Suppressor macrophage treated with lipopolysaccharide for 4 hours (primary cell): ENCODE data around the gene RASEF.

Experiments
- DNase-seq: peaks from one replicate; pipeline ENCODE4 v3.0.0-alpha.2; 2020

Gene RASEF

GRCh38 chr9:83012168-83012921, 50.6 kb downstream of the RASEF start:
- no peak for DNase-seq

- no peak for DNase-seq
Observed at GRCh38 chr9:83011611-83012010, 51.3 kb downstream of the RASEF start.

- no peak for DNase-seq
Observed at GRCh38 chr9:83007521-83008300, 55.2 kb downstream of the RASEF start.

DNA sequence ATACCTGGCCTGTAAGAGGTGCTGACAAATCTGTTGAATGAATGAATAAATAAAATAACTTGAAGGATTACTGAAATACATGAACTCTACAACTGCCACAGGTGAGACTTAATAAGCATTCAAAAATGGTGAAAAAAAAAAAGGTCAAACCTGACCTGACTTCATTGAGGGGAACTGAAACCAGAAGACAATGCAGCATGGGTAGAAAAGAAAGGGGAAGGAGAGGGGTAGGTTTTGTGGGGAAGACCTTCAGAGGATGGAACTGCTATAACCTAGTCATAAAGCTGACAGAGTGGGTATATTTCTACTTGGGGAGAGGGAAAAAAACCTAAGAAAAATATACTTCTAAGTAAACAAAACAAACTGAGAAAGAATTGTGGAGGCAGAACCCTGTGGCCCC, 56.6 kb downstream of the RASEF start:
- DNase-seq = no peak

GRCh38 chr9:83005963-83006362, 57.0 kb downstream of the RASEF start:
- no peak for DNase-seq

GRCh38 chr9:83005361-83005760, 57.6 kb downstream of the RASEF start:
- DNase-seq = no peak

DNA sequence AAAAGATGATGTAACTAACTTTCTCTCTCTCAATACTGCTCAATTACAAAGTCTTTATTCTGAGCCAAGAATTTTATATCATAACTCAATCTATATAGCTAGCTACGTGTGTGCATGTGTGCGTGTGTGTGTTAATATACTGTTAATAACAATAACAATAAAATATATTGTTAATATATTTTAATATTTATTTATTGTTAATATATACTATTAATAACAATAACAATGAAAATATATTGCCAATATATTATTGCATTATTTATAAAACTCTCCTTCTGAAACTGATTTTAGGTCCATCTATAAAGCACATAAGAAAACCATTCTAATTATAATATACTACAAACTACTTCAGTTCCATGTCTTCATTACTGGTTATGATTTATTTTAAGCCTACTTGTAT, 60.6 kb downstream of the RASEF start:
- no peak for DNase-seq

GRCh38 chr9:83000765-83001164, 62.2 kb downstream of the RASEF start:
- no peak for DNase-seq

GRCh38 chr9:82998409-82998808, 64.5 kb downstream of the RASEF start:
- DNase-seq = no peak

- no peak for DNase-seq
Observed at GRCh38 chr9:82997476-82998140, 65.3 kb downstream of the RASEF start.

GRCh38 chr9:82996941-82997340, 66.0 kb downstream of the RASEF start:
- DNase-seq = no peak

DNA sequence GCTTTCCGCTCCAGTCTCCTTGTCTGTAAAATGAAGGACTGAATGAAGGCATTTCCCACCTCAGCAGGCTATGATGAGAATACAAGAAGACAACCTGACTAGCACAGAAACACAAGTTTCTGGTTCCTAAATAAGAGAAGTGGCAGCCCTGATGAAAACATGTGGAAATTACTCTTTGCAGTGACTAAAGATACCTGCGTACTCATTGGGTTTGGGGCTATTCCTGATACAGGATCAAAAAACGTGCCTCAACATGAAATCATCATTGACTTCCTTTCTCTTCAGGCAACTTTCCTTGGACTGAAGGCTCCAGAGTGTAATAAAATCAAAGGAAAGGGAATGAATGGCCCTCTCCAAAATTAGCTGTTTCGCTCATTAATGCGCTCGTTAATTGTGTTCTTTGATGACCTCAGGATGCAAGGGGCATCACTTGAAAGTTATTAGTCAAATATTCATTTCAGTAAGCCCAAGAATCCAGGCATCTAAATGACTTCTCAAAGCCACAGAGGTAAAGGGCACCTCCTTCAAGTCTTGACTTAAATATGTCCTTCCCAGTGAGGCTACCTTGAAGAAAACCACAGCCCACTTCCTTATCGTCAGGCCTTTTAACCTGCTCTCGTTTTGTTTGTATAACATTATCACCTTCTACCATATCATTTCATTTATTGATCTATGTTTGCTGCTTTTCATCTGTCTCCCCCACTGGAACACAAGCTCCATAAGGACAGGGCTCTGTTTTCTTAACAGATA, 68.9 kb downstream of the RASEF start:
- no peak for DNase-seq

GRCh38 chr9:82991671-82992070, 71.3 kb downstream of the RASEF start:
- DNase-seq = no peak

- no peak for DNase-seq
Observed at GRCh38 chr9:82989929-82990328, 73.0 kb downstream of the RASEF start.

- DNase-seq = no peak
Observed at GRCh38 chr9:82988488-82988887, 74.5 kb downstream of the RASEF start.

- DNase-seq = no peak
Observed at GRCh38 chr9:82987370-82988189, 75.4 kb downstream of the RASEF start.

GRCh38 chr9:82981552-82981951, 81.4 kb downstream of the RASEF start:
- DNase-seq = no peak

GRCh38 chr9:82975176-82975575, 87.8 kb downstream of the RASEF start:
- DNase-seq = no peak

- DNase-seq = no peak
Observed at GRCh38 chr9:82972446-82972845, 90.5 kb downstream of the RASEF start.

DNA sequence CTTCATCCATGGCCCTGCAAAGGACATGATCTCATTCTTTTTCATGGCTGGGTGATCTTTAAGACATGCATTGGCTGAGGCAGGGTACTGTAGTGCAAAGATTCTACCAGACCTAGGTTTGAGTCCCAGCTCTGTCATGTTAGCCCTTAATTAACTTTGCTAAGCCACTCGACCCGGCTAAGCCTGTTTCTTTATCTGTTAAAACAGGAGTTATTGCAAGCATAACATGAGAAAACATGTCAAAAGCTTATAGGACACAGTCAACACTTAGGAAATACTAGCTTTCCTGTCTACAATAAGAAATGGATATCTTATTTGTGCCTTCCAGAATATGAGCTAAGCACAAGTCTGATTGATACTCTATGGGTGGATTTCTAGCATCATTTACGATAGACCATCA, 92.6 kb downstream of the RASEF start:
- no peak for DNase-seq

- no peak for DNase-seq
Observed at GRCh38 chr9:82969291-82969690, 93.7 kb downstream of the RASEF start.

GRCh38 chr9:82968816-82969215, 94.1 kb downstream of the RASEF start:
- DNase-seq = no peak
